Activated naive CD4-positive, alpha-beta T cell (primary cell): ENCODE data around the gene FARS2.
"Not testable (repeated sequence)": the region's sequence is repeated elsewhere in the genome, so short reads cannot be mapped to it uniquely, and the experiment has no call there.

ENCODE experiments used
- DNase-seq, 4 experiments: peaks; one replicate each; lab custom pipeline; 2025; lab: John Stamatoyannopoulos, UW

Gene FARS2

GRCh38 chr6:5667737-5668136, 406.4 kb downstream of the FARS2 start:
- no peak for DNase-seq

GRCh38 chr6:5670381-5670780, 409.1 kb downstream of the FARS2 start:
- no peak for DNase-seq

GRCh38 chr6:5670811-5671561, 409.7 kb downstream of the FARS2 start:
- DNase-seq: no peak

GRCh38 chr6:5671601-5672559, 410.6 kb downstream of the FARS2 start:
- no peak for DNase-seq

- no peak for DNase-seq
These were observed 411.3 kb downstream of the FARS2 start for GRCh38 chr6:5672581-5673011.

- no peak for DNase-seq
These were observed 411.9 kb downstream of the FARS2 start for GRCh38 chr6:5673019-5673790.

- no peak for DNase-seq
These were observed 412.8 kb downstream of the FARS2 start for GRCh38 chr6:5674141-5674540.

GRCh38 chr6:5674721-5675120, 413.4 kb downstream of the FARS2 start:
- DNase-seq: no peak

GRCh38 chr6:5676701-5677100, 415.4 kb downstream of the FARS2 start:
- no peak for DNase-seq

GRCh38 chr6:5677219-5678000, 416.1 kb downstream of the FARS2 start:
- no peak for DNase-seq

- DNase-seq: no peak
These were observed 418.0 kb downstream of the FARS2 start for GRCh38 chr6:5679270-5679669.

- no peak for DNase-seq
These were observed 418.4 kb downstream of the FARS2 start for GRCh38 chr6:5679691-5680090.

- no peak for DNase-seq
These were observed 418.8 kb downstream of the FARS2 start for GRCh38 chr6:5680095-5680494.

GRCh38 chr6:5681480-5681879, 420.2 kb downstream of the FARS2 start:
- no peak for DNase-seq

- DNase-seq: no peak
These were observed 421.2 kb downstream of the FARS2 start for GRCh38 chr6:5682530-5682929.

GRCh38 chr6:5683747-5684146, 422.4 kb downstream of the FARS2 start:
- DNase-seq: not testable (repeated sequence)

- DNase-seq: no peak
These were observed 423.2 kb downstream of the FARS2 start for GRCh38 chr6:5684320-5685053.

- no peak for DNase-seq
These were observed 432.2 kb downstream of the FARS2 start for GRCh38 chr6:5693225-5694145.
